AG08395 (cell line): ENCODE measurements around the gene CCDC192.
"Not testable (repeated sequence)": the region's sequence is repeated elsewhere in the genome, so short reads cannot be mapped to it uniquely, and the experiment has no call there.

Source experiments
- DNase-seq: peaks from one replicate; pipeline ENCODE4 v3.0.0; 2012; ENCODE audit warnings: mixed read lengths, low spot score

CCDC192 gene

GRCh38 chr5:127846884-127847283 lies 143.7 kb downstream of the CCDC192 start:
- no peak for DNase-seq

DNA sequence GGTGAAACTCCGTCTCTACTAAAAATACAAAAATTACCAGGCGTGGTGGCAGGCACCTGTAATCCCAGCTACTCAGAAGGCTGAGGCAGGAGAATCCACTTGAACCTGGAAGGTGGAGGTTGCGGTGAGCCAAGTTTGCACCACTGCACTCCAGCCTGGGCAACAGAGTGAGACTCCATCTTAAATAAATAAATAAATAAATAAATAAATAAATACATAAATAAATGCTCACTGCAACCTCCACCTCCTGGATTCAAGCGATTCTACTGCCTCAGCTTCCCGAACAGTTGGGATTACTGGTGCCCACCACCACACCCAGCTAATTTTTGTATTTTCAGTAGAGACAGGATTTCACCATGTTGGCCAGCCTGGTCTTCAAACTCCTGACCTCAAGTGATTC lies 144.4 kb downstream of the CCDC192 start:
- not testable (repeated sequence) for DNase-seq

DNA sequence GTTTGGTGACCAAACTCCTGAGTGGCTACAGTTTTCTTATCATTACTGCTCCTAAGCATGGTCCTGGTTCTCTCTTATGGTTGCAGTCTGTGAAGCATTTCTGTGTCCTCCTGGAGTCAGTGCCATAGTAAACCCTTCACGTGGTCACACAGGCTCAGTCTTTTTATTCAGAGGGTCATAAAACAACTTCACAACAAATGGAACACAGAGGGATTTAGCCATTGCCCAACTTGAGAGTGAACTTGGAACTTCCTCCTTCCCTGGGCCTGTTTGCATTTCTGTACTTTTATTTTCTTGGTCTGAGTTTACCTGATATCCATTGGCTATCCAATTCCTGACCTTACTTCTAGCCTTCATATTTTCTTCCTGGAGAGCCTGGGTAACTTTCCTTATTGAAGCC lies 144.9 kb downstream of the CCDC192 start:
- DNase-seq, result no peak

DNA sequence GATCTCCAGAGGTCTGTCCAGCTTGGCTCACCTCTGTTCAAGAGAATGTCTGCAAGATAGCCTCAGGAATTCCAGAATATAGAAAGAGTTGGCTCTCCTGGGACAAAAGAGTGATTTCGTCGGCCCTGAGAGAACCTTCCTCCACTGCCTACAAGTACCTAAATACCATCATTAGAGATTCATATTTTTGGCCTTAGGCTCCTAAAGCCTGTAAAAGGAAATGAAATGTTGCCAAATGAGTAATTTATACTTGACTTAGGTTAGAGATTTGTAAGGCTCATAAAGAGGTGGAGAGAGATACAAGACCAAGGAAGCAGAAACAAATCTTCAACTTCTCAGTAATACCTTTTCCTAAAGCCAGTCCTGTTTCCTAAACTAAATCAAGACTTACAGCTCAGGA lies 146.2 kb downstream of the CCDC192 start:
- DNase-seq, result no peak

GRCh38 chr5:127849891-127850290 lies 146.7 kb downstream of the CCDC192 start:
- no peak for DNase-seq

DNA sequence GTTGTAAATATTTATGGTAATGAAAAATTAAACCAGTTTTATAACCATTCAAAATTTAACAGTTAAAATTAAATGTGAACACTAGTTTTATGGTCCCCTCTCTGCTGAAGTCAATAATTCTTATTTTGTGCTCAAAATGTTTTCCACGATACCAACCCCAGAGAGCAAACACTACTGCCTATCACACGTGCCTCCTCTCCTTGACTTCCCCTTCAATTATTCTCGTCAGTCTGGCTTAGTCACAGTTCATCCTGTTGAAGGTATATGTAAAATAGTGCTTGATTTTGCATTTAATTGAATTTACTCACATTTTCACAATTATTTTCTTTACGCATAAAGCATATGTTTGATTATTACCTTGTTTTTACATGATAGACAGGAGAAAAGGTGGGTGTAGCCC lies 148.8 kb downstream of the CCDC192 start:
- DNase-seq, result no peak

- DNase-seq, result no peak
Observed at GRCh38 chr5:127854520-127854919, 151.3 kb downstream of the CCDC192 start.

DNA sequence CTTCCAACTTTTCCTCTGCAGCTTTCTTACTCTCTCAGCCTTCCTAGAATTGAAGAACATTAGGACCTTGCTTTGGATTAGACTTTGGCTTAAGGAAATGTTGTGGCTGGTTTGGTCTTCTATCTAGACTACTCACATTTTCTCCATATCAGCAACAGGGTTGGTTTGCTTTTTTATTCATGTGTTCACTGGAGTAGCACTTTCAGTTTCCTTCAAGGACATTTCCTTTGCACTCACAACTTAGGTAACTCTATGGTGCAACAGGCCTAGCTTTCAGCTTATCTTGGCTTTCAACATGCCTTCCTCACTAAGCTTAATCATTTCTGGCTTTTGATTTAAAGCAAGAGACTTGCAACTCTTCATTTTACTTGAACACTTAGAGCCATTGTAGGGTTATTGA lies 153.1 kb downstream of the CCDC192 start:
- no peak for DNase-seq

DNA sequence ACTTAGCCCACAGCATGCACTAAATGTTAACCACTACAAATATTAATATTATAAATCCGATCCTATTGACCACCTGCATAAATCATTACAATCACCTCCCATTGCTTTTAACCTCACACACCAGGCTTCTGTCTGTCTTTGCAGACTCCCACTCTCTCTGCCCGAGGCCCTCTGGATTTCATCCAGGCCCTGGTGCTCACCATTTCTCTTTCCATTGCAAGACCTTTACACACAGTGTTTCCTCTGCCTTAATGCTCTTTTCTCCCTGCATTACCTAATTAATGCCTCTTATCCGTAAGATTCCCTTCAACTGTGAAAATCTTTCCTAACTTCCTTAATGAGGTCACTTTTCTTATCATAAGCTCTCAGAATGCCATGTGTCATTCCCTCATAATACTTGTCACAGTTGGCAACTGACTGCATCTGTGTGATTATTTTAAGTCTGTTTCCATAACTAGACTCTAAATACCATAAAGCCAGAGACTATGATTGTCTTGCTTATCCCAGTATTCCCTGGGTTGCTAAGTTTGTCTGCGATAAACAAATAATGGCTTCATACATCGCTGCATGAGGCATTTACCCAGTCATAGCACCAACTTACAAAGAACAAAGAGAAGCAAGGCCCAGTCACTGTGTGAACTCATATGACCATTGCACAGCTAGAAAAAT lies 155.1 kb downstream of the CCDC192 start:
- DNase-seq, result no peak

- no peak for DNase-seq
Observed at GRCh38 chr5:127860291-127860690, 157.1 kb downstream of the CCDC192 start.

DNA sequence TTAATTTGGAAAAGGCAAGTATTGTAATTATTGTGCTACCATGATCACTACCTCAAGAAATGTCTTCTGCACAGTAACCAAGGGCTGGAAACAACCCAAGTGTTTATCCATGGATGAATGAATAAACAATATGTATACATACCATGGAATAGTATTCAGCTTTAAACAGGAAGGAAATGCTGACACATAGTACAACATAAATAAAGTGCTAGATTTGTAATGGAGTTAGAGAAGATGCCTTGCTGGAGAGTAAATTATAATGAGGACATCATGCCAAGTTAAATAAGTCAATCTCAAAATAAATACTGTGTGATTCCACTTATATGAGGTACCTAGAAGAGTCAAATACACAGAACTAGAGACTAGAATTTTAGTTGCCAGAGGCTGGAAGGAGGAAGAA lies 160.0 kb downstream of the CCDC192 start:
- no peak for DNase-seq

DNA sequence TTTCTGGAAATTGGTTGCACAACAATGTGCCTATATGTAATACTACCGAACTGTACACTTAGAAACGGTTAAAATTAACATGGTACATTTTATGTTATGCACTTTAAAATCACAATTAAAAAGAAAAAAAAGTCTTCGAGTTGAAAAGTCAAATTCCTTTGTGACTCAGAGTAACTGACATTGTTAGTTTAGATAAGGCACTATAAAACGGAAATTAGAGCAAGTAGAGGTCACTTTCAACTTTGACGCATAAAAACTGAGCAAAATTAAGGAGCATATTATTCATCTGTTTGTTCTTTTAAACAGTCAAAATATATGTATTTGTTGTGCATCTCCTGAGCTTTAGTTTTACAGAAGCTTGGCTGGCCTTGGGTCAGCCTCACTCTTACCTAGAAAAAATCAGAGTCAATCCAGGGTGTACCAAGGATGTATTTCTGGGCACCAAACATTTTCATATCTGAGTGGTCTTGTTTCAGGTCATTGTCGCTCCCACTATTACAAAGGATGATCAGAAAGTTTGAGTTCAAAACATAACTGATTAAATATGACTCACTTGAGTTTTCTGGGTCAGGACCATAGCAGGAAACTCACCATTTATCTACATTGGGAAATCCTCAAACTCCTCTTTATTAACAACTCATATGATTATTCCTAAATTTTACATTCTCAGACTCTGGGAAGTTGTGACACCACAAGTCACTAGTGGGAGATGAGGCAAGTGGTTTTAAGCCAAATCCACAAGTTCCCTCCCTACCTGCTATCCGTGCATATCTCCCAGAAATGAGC lies 160.6 kb downstream of the CCDC192 start:
- DNase-seq, result no peak

DNA sequence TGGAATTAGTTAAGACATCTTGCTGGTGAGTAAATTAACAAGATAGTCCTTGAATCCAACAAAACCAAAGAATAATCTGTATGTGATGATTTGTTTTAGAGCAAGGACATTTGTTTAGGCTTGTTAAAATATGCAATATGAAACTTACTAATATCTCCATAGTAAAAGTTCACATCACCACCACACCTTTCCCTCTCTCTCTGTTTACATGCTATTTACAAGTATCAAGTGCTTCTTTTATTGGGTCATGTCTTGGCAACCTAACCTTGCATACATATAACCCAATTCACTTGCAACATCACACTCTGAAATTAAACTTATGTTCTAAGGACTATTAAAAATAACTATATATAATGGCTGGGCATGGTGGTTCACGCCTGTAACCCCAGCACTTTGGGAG lies 161.3 kb downstream of the CCDC192 start:
- no peak for DNase-seq

- DNase-seq, result no peak
Observed at GRCh38 chr5:127865273-127865672, 162.1 kb downstream of the CCDC192 start.

DNA sequence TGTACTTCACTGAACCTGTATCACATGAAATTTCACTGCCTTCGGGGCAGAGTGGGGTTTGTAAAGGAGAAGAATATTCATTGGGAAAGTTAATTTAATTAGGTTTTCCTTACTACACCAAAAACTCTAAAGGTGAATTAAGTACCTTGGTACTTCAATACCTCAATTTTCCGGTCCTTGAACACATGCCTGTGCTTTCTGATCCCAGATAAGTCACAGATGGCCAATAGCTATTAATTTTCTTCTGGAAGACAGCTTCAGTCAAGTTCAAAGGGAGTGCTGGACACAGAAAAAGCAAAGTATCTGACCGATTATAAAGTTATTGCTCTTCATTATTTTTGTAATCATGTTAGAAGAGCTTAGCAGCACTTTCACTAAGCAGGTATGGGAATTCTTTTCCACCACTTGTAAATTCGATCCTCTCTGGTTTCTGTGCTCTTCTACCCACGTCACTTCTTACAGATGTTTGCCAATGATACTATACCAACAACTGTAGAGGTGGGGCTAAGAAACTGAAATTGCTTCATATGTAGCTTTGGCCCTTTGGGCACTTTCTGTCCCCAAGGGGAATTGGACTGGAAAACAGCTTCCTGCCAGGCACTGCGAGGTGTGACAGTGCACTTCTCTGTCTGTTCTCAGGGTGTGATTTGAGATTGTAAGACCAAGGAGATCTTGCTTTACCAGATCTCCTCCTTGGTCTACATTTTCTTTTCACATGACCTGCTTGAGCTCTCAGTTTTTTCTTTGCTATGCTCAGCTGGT lies 164.0 kb downstream of the CCDC192 start:
- no peak for DNase-seq

DNA sequence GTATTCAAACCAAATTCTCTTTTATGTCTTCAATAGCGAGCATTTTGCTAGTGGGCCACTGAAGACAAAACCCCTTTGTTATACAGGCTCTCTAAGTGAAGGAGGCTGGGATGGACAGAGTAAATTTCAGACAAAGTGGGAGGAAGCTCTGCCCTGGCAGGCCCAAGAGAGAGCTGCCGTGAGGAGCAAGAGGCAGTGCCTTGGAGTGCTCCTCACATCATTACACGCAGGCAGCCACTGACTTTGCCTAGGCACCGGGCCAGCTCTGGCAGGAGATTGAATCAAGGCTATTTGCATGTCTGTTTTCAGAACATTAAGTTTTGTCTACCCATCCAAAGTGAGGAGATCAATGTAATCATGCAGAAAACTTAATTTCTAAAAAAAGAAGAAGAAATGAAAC lies 167.7 kb downstream of the CCDC192 start:
- DNase-seq, result peak; percentile 31

- peak; percentile 14 for DNase-seq
Observed at GRCh38 chr5:127871503-127872153, 168.4 kb downstream of the CCDC192 start.

DNA sequence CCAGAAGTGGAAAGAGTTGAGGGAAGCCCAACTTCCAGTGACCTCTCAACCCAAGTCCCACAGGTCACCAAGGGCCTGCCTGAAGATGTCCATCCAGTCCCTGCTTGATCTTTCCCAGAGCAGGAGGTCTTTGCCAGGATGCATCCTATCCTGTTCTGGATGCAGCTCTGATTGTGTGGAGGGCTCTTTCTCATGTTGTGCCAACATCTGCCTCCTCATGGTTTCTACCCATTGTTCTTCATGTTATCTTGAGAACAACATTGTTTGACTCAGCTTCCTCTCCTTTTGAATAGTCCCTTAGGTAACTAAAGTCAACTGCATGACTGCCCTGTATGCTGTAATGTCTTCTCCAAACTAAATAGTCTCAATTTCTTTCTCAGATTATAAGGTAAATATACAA lies 169.3 kb downstream of the CCDC192 start:
- DNase-seq, result no peak

GRCh38 chr5:127875235-127876021 lies 172.2 kb downstream of the CCDC192 start:
- peak; percentile 13 for DNase-seq

GRCh38 chr5:127876384-127876783 lies 173.2 kb downstream of the CCDC192 start:
- DNase-seq, result no peak

DNA sequence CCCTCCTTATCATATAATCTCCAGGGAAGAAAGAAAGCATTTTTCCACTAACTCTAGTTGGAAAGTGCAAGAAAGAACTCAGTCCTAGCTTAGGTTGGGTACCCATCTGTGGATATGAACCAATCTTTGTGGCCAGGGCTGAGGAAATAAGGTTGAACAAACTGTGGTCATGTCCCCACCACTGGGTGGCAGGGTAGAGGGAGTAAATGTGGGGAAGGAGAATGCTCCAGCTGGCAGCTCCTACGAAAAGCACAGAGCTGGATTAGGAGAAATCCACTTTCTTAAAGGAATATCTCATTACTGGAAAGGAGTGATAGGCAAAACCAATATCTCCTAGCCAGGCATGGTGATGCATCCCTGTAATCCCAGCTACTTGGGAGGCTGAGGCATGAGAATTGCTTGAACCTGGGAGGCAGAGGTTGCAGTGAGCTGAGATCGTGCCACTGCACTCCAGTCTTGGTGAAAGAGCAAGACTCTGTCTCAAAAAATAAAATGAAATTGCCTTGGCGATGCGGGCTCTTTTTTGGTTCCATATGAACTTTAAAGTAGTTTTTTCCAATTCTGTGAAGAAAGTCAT lies 175.1 kb downstream of the CCDC192 start:
- peak; percentile 47 for DNase-seq
